H1 (cell line): ENCODE results near the gene FRMD4A. TPM values are rescaled to one million over a fixed set of nuclear protein-coding genes. Genes with fewer than 3 reads are reported as not detected.

Experiments used
- CTCF ChIA-PET: fragments of 300-600 bp; sonication (Branson Sonifier 250); formaldehyde crosslinking; loops from one replicate; lab custom pipeline; 2021; ENCODE audit not compliant: partially characterized antibody; lab: Charles Lee
- POLR2A ChIA-PET: fragments of 300-600 bp; sonication (Branson Sonifier 250); formaldehyde crosslinking; loops from one replicate; lab custom pipeline; 2021; ENCODE audit warnings: inconsistent platforms; ENCODE audit not compliant: partially characterized antibody; lab: Charles Lee
- DNase-seq, 2 experiments: peaks; one replicate each; pipeline versions ENCODE4 v3.0.0 to v3.0.0-alpha.2; 2010 to 2022; ENCODE audit warnings: low spot score in 2 of 2, low read depth in 1 of 2, mixed read lengths in 1 of 2
- FAIRE-seq: peaks from 2 replicates; lab custom pipeline; 2011; peaks lifted over from hg19 to GRCh38; lab: Jason Lieb, UNC
- H2AFZ ChIP-seq: 2 replicates; pipeline ENCODE4 v1.8.1; 2012; ENCODE audit warnings: low read length, inconsistent platforms
- H2AK5ac ChIP-seq: 2 replicates; pipeline ENCODE4 v1.6.1; 2013; ENCODE audit warnings: low read depth, low read length
- H2BK120ac ChIP-seq: replicated peaks from 2 replicates; pipeline ENCODE3; 2013; ENCODE audit warnings: low read depth, low read length, inconsistent platforms
- H2BK12ac ChIP-seq: 2 replicates; pipeline ENCODE4 v1.6.1; 2013; ENCODE audit warnings: low read depth, low read length
- H2BK15ac ChIP-seq: 2 replicates; pipeline ENCODE4 v1.6.1; 2013; ENCODE audit warnings: low read length
- H2BK20ac ChIP-seq: 2 replicates; pipeline ENCODE4 v1.6.1; 2013; ENCODE audit warnings: low read length
- H2BK5ac ChIP-seq: 2 replicates; pipeline ENCODE4 v1.6.1; 2013; ENCODE audit warnings: low read depth, low read length
- H3K14ac ChIP-seq: 2 replicates; pipeline ENCODE4 v1.6.1; 2013; ENCODE audit warnings: inconsistent platforms; ENCODE audit not compliant: insufficient read length
- H3K18ac ChIP-seq: 2 replicates; pipeline ENCODE4 v1.6.1; 2013; ENCODE audit warnings: low read length; ENCODE audit errors: extremely low read depth
- H3K23ac ChIP-seq: 2 replicates; pipeline ENCODE4 v1.6.1; 2013; ENCODE audit warnings: inconsistent platforms; ENCODE audit not compliant: insufficient read length
- H3K23me2 ChIP-seq: 2 replicates; pipeline ENCODE4 v1.6.1; 2013; ENCODE audit warnings: low read depth, low read length
- H3K27ac ChIP-seq: 2 replicates; pipeline ENCODE4 v1.6.1; 2011; ENCODE audit warnings: low read depth, low read length, inconsistent platforms
- H3K27me3 ChIP-seq, 4 experiments: replicated peaks in 1 of 4; 1 replicate in 1 of 4; 2 replicates in 3 of 4; pipeline versions ENCODE4 v1.6.1 to v1.8.1; 2011 to 2013; ENCODE audit warnings: low read length in 3 of 4, mild to moderate bottlenecking in 3 of 4, inconsistent platforms in 2 of 4, mixed read lengths in 2 of 4, moderate library complexity in 1 of 4; ENCODE audit not compliant: control insufficient read depth in 3 of 4, insufficient read depth in 3 of 4; ENCODE audit errors: extremely low read depth in 1 of 4
- H3K36me3 ChIP-seq, 4 experiments: 2 replicates each; pipeline versions ENCODE4 v1.6.1 to v1.8.1; 2011 to 2013; ENCODE audit warnings: mild to moderate bottlenecking in 4 of 4, low read length in 3 of 4, moderate library complexity in 2 of 4, control low read depth in 1 of 4, inconsistent platforms in 1 of 4; ENCODE audit not compliant: insufficient read depth in 4 of 4, control insufficient read depth in 2 of 4
- H3K4ac ChIP-seq: replicated peaks from 2 replicates; pipeline ENCODE3; 2013; ENCODE audit warnings: low read length, low read depth, mixed read lengths, inconsistent platforms; ENCODE audit not compliant: insufficient read length
- H3K4me1 ChIP-seq, 4 experiments: replicated peaks in 1 of 4; 1 replicate in 1 of 4; 2 replicates in 3 of 4; pipeline versions ENCODE4 v1.6.1 to v1.8.1; 2011 to 2013; ENCODE audit warnings: low read length in 3 of 4, inconsistent platforms in 2 of 4, mixed read lengths in 1 of 4; ENCODE audit not compliant: insufficient read depth in 4 of 4, control insufficient read depth in 3 of 4
- H3K4me2 ChIP-seq, 2 experiments: 2 replicates each; pipeline versions ENCODE4 v1.6.1 to v1.8.1; 2011 to 2013; ENCODE audit warnings: low read depth in 2 of 2, low read length in 2 of 2, control low read depth in 1 of 2, inconsistent platforms in 1 of 2, mild to moderate bottlenecking in 1 of 2; ENCODE audit not compliant: insufficient read depth in 1 of 2
- H3K4me3 ChIP-seq, 4 experiments: fragments of 200-600, 300-600 bp in 1 of 4; sonication (generic), shearing (Covaris generic), sonication (Bioruptor Twin) in 1 of 4; 2 replicates each; pipeline versions ENCODE4 v1.5.1 to v1.8.1; 2011 to 2016; ENCODE audit warnings: low read length in 4 of 4, low read depth in 3 of 4, control low read depth in 2 of 4, inconsistent platforms in 2 of 4, mild to moderate bottlenecking in 2 of 4, mixed read lengths in 1 of 4, moderate library complexity in 1 of 4; ENCODE audit not compliant: insufficient read depth in 2 of 4; ENCODE audit errors: extremely low read depth in 1 of 4
- H3K56ac ChIP-seq: replicated peaks from 2 replicates; pipeline ENCODE3; 2013; ENCODE audit warnings: low read depth, mild to moderate bottlenecking, mixed read lengths, low read length, inconsistent platforms; ENCODE audit not compliant: insufficient read length
- H3K79me1 ChIP-seq: 2 replicates; pipeline ENCODE4 v1.6.1; 2013; ENCODE audit warnings: low read depth, low read length, control low read depth
- H3K79me2 ChIP-seq, 2 experiments: 2 replicates each; pipeline versions ENCODE4 v1.6.1 to v1.8.1; 2012 to 2013; ENCODE audit warnings: low read length in 2 of 2, mild to moderate bottlenecking in 2 of 2, inconsistent platforms in 1 of 2; ENCODE audit not compliant: insufficient read depth in 2 of 2, control insufficient read depth in 1 of 2
- H3K9ac ChIP-seq, 4 experiments: replicated peaks in 1 of 4; 1 replicate in 1 of 4; 2 replicates in 3 of 4; pipeline versions ENCODE4 v1.6.1 to v1.8.1; 2011 to 2013; ENCODE audit warnings: low read depth in 3 of 4, low read length in 3 of 4, control low read depth in 2 of 4, mild to moderate bottlenecking in 2 of 4, moderate library complexity in 2 of 4, inconsistent platforms in 1 of 4; ENCODE audit errors: extremely low read depth in 1 of 4
- H3K9me3 ChIP-seq, 2 experiments: 2 replicates each; pipeline versions ENCODE4 v1.6.1 to v1.8.1; 2012 to 2013; ENCODE audit warnings: mild to moderate bottlenecking in 2 of 2, moderate library complexity in 2 of 2, control low read depth in 1 of 2, inconsistent platforms in 1 of 2, low read depth in 1 of 2, low read length in 1 of 2, mixed read lengths in 1 of 2; ENCODE audit not compliant: insufficient read depth in 2 of 2
- H4K20me1 ChIP-seq, 2 experiments: replicated peaks in 1 of 2; 2 replicates each; pipeline versions ENCODE3 to v1.8.1; 2011 to 2013; ENCODE audit warnings: inconsistent platforms in 2 of 2, low read length in 2 of 2, mild to moderate bottlenecking in 1 of 2; ENCODE audit not compliant: insufficient read depth in 2 of 2, control insufficient read depth in 1 of 2
- H4K5ac ChIP-seq: 2 replicates; pipeline ENCODE4 v1.6.1; 2013; ENCODE audit warnings: low read length, low read depth, mixed read lengths, inconsistent platforms; ENCODE audit not compliant: insufficient read length
- H4K8ac ChIP-seq: 2 replicates; pipeline ENCODE4 v1.8.0; 2013; ENCODE audit warnings: mild to moderate bottlenecking, moderate library complexity, low read length, inconsistent platforms; ENCODE audit not compliant: insufficient read depth; ENCODE audit errors: extremely low read depth
- H4K91ac ChIP-seq: replicated peaks from 2 replicates; pipeline ENCODE3; 2013; ENCODE audit warnings: low read length, mixed read lengths, inconsistent platforms; ENCODE audit not compliant: insufficient read length
- CTBP2 ChIP-seq: IDR thresholded peaks from 2 replicates; pipeline ENCODE4 v1.7.0; 2011; ENCODE audit warnings: borderline replicate concordance, mild to moderate bottlenecking, moderate library complexity, mixed read lengths, low read length; ENCODE audit not compliant: insufficient read depth, insufficient read length
- EZH2 ChIP-seq: fragments of 200-600 bp; sonication (generic); IDR thresholded peaks from 2 replicates; pipeline ENCODE4 v1.7.1; 2012; ENCODE audit warnings: low read depth, mild to moderate bottlenecking, moderate library complexity, low read length, inconsistent platforms; ENCODE audit not compliant: severe bottlenecking
- HDAC2 ChIP-seq, 2 experiments: fragments of 300-600 bp in 1 of 2; sonication (generic) in 1 of 2; IDR thresholded peaks; 2 replicates each; pipeline ENCODE4 v1.6.1; 2011 to 2012; ENCODE audit warnings: low read depth in 2 of 2, low read length in 2 of 2, mild to moderate bottlenecking in 2 of 2, moderate library complexity in 2 of 2, borderline replicate concordance in 1 of 2, inconsistent platforms in 1 of 2
- HDAC6 ChIP-seq: IDR thresholded peaks from one replicate; pipeline ENCODE4 v1.7.1; 2012; ENCODE audit warnings: low read depth, mild to moderate bottlenecking, inconsistent platforms, low read length, moderate library complexity
- KDM5A ChIP-seq: fragments of 200-600 bp; IDR thresholded peaks from 2 replicates; pipeline ENCODE4 v1.7.1; 2012; ENCODE audit warnings: mild to moderate bottlenecking, low read length, inconsistent platforms, mixed read lengths
- MAFK ChIP-seq: IDR thresholded peaks from 2 replicates; pipeline ENCODE4 v1.6.1; 2012; ENCODE audit warnings: low read depth, mild to moderate bottlenecking, improper control_type of control experiment, low read length
- POLR2A ChIP-seq, 2 experiments: IDR thresholded peaks; 1 replicate in 1 of 2; 2 replicates in 1 of 2; pipeline ENCODE4 v1.6.1; 2011; ENCODE audit warnings: low read depth in 2 of 2, low read length in 2 of 2, mild to moderate bottlenecking in 2 of 2; ENCODE audit errors: control extremely low read depth in 1 of 2
- RBBP5 ChIP-seq: IDR thresholded peaks from 2 replicates; pipeline ENCODE4 v1.7.1; 2012; ENCODE audit warnings: low read depth, mild to moderate bottlenecking, inconsistent platforms, low read length, moderate library complexity, borderline replicate concordance
- SIRT6 ChIP-seq: IDR thresholded peaks from one replicate; pipeline ENCODE4 v1.7.1; 2012; ENCODE audit warnings: low read length, inconsistent platforms
- TAF1 ChIP-seq: IDR thresholded peaks from 2 replicates; pipeline ENCODE4 v1.6.1; 2011; ENCODE audit warnings: mild to moderate bottlenecking, low read depth, low read length
- TAF7 ChIP-seq: optimal IDR thresholded peaks from 2 replicates; pipeline ENCODE3; 2011; ENCODE audit warnings: low read depth, mild to moderate bottlenecking, inconsistent platforms, low read length, moderate library complexity, borderline replicate concordance
- TBP ChIP-seq: IDR thresholded peaks from 2 replicates; pipeline ENCODE4 v1.6.1; 2011; ENCODE audit warnings: low read depth, low read length, improper control_type of control experiment
- YY1 ChIP-seq: IDR thresholded peaks from 2 replicates; pipeline ENCODE4 v1.6.1; 2011; ENCODE audit warnings: low read depth, mild to moderate bottlenecking, low read length
- WGBS, 2 experiments: shearing (Covaris generic) in 1 of 2; methylation state at CpG; one replicate each; pipeline versions ENCODE4 v1.1.6 to v1.1.7; 2013 to 2015; ENCODE audit warnings: low lambda C conversion rate in 2 of 2, mixed read lengths in 2 of 2, inconsistent platforms in 1 of 2, low coverage in 1 of 2, missing lambda C conversion rate in 1 of 2; ENCODE audit not compliant: insufficient replicate concordance in 2 of 2, insufficient coverage in 1 of 2, insufficient read length in 1 of 2; ENCODE audit errors: extremely low coverage in 1 of 2, missing lambda C conversion rate in 1 of 2; 5-methylcytosine and 5-hydroxymethylcytosine counted together
- polyA plus RNA-seq, 7 experiments: library from polyadenylated mRNA; depleted of rRNA in 3 of 7; stranded (reverse) in 5 of 7; unstranded in 2 of 7; fragments of >200 nt in 5 of 7; fragments of 200-250 nt in 2 of 7; gene quantifications; 1 replicate in 5 of 7; 2 replicates in 1 of 7; 4 replicates in 1 of 7; pipeline versions ENCODE4 v1.2.1 to v1.2.3, GENCODE V29; 2011 to 2013; ENCODE audit warnings: missing spikeins in 2 of 7, mixed read lengths in 2 of 7
- total RNA-seq: library from RNA; stranded (reverse); fragmentation: NEBNext Ultra II Directional; extraction: Animal tissue kit (Norgen Biotek cat#: 25700); gene quantifications from 2 replicates; pipeline ENCODE4 v1.2.1, GENCODE V29; 2021

The FRMD4A gene
- total and polyA plus RNA-seq, 2 of the 8 experiments (the other 6 are each of a cell fraction or from before 2014, with no cell fraction given): 38.6 to 39.6 TPM

- Histone ChIP-seq H2AFZ (no peak overlapping the region), H3K14ac (no peak overlapping the region), H2BK5ac (no peak overlapping the region), H4K20me1 (no peaks in the 10 kb centered on the region), H3K23me2 (no peaks in the 10 kb centered on the region), H3K4me3 (no peak overlapping the region), H3K27me3 (no peaks in the 10 kb centered on the region; a peak in 1 of 7 replicates), H2BK120ac (no peak overlapping the region), H2BK15ac (no peak overlapping the region), H3K23ac (no peak overlapping the region), H3K4me1 (no peaks in the 10 kb centered on the region), H3K56ac (no peak overlapping the region), H3K9ac (no peak overlapping the region), H3K79me2 (no peaks in the 10 kb centered on the region), H2AK5ac (no peak overlapping the region), H4K5ac (no peak overlapping the region), H3K4ac (no peak overlapping the region), H3K79me1 (no peaks in the 10 kb centered on the region), H3K18ac (no peak overlapping the region), H2BK20ac (no peak overlapping the region), H3K4me2 (no peak overlapping the region), H4K8ac (no peak overlapping the region), H3K9me3 (no peaks in the 10 kb centered on the region), H2BK12ac (no peak overlapping the region), H3K27ac (no peak overlapping the region), H4K91ac (no peak overlapping the region), H3K36me3 (no peaks in the 10 kb centered on the region)
- whole genome bisulfite sequencing, 2 experiments: 91% methylated on average over 17 of the region's 17 CpGs; no CpG with 5 or more reads in 1 of the 2 experiments
- DNase-seq (no peak), FAIRE-seq (no peak)
- ChIA-PET POLR2A (interaction anchor here (0.6 kb wide), 1 partner anchor 15 kb away, joined by 4 read pairs; no protein-coding TSS in a partner anchor), CTCF (interaction anchor here (0.9 kb wide), 1 partner anchor 8 kb away, joined by 3 read pairs; no protein-coding TSS in a partner anchor)
- no peak for TF ChIP-seq CTBP2
- TF ChIP-seq TBP: no peak
- TF ChIP-seq HDAC2 (IDR thresholded peaks at IDR 0.05; ENCODE audit: borderline replicate concordance in 1 of 2, low read depth in 2 of 2, low read length in 2 of 2): no peak
- no peak for TF ChIP-seq YY1
- no peak for TF ChIP-seq TAF7
- TF ChIP-seq TAF1: no peak
- no peak for TF ChIP-seq SIRT6
- no peak for TF ChIP-seq RBBP5
- TF ChIP-seq KDM5A: no peak
- no peak for TF ChIP-seq HDAC6
- TF ChIP-seq POLR2A (IDR thresholded peaks at IDR 0.05; ENCODE audit: control extremely low read depth in 1 of 2, low read depth in 2 of 2, low read length in 2 of 2): no peak
- no peak for TF ChIP-seq EZH2
- TF ChIP-seq MAFK: no peak
These were observed 307.6 kb downstream of the FRMD4A start for GRCh38 chr10:14022954-14023672.
